SJCRH30 (cell line): Measurements from ENCODE around the gene HDGFL2. TPM values are rescaled to one million over a fixed set of nuclear protein-coding genes. Genes with fewer than 3 reads are reported as not detected.
A peak's percentile ranks its signal among the peaks of the same experiment; 100 is the strongest.
"Not testable (repeated sequence)": the region's sequence is repeated elsewhere in the genome, so short reads cannot be mapped to it uniquely, and the experiment has no call there.

Source experiments
- DNase-seq, 2 experiments: peaks; one replicate each; pipeline ENCODE4 v3.0.0-alpha.2; 2015 to 2020
- H3K27ac ChIP-seq: fragments of 250-450 bp; sonication (Bioruptor Pico); 2 replicates; pipeline ENCODE4 v1.5.1; 2020; ENCODE audit warnings: mild to moderate bottlenecking, moderate library complexity
- H3K27me3 ChIP-seq: fragments of 250-450 bp; sonication (Bioruptor Pico); 2 replicates; pipeline ENCODE4 v1.5.1; 2020; ENCODE audit warnings: mild to moderate bottlenecking, moderate library complexity
- H3K36me3 ChIP-seq: fragments of 250-450 bp; sonication (Bioruptor Pico); 2 replicates; pipeline ENCODE4 v1.5.1; 2020; ENCODE audit warnings: mild to moderate bottlenecking, moderate library complexity
- H3K4me1 ChIP-seq: fragments of 250-450 bp; sonication (Bioruptor Pico); 2 replicates; pipeline ENCODE4 v1.5.1; 2020; ENCODE audit warnings: mild to moderate bottlenecking, moderate library complexity
- H3K4me3 ChIP-seq: fragments of 250-450 bp; sonication (Bioruptor Pico); 2 replicates; pipeline ENCODE4 v1.5.1; 2020; ENCODE audit warnings: mild to moderate bottlenecking, moderate library complexity
- H3K9me3 ChIP-seq: fragments of 250-450 bp; sonication (Bioruptor Pico); replicated peaks from 2 replicates; pipeline ENCODE4 v1.5.1; 2020; ENCODE audit warnings: mild to moderate bottlenecking, moderate library complexity
- total RNA-seq: library from RNA; depleted of rRNA; stranded (reverse); fragments of >200 nt; shearing (Covaris generic); gene quantifications from 2 replicates; pipeline ENCODE4 v1.2.3, GENCODE V29; 2014

The HDGFL2 gene
- total RNA-seq, 1 experiment from 2014 or later, result 64.4 TPM

DNA sequence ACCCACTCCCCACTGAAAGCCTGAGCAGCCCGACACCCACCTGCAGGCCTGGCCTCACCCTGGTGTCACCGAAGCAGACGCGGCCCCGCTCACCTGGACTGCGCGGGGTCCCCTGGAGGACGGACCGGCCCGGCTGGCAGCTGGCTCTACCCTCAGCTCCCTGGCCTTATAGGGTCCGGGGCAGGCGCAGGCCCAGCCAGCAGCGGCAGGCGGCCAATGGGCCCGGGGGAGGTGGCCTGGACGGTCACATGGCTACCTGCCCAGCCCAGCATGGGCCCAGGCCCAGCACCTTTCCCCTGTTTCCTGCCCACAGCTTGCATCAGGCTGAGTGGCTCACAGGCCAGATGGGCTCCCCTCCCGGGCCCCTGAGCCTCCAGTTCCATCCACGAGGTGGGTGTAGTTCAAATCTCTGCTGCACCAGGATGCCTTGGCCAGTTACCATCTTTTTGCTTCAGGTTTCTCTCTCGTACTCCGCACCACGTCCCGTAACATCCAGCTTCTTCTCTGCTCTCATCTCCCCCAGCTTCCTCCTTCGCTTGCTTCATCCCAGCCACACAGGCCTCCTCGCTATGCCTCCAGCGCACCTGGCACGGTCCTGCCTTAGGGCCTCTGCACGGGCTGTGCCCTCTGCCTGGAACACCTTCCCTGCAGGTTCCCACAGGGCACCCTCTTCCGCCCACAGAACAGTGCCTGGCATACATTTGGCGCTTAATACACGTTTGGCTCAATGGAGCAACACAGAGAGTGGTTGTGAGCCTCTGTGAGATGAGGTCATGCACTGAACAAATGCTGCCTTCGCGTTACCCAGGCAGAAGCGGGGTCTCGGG lies 46.5 kb downstream of the HDGFL2 start, which contains the start of gene PLIN4:
Gene PLIN4, minus strand, starts transcription at position 142 of the 827 bp plus-strand sequence. CDS start 214 bp downstream, outside the sequence.
- no peak within 1 kb of the TSS for H3K4me3 ChIP-seq
- H3K4me1 ChIP-seq, result peaks cover 12% of the 10 kb centered on the region
- no peak for DNase-seq
- H3K36me3 ChIP-seq, result no peaks in the 10 kb centered on the region
- H3K27ac ChIP-seq, result no peak within 1 kb of the TSS
- no peaks in the 10 kb centered on the region for H3K9me3 ChIP-seq
- H3K27me3 ChIP-seq, result no peaks in the 10 kb centered on the region

DNA sequence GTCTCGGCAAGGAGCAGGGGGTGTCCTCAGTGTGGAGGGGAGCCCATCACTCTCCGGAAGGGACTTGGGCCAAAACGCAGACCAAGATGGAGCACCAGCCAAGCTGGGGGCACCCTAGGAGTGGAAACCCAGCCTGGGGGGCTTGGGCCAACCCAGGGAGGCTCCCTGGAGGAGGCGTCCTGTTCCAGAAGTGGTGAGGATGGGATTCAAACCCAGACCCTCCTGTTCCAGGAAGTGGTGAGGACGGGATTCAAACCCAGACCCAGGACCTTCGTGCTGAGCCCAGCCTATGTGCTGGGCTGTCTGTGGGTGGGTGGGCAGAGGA lies 47.0 kb downstream of the HDGFL2 start:
- H3K4me3 ChIP-seq, result no peak overlapping the region
- H3K4me1 ChIP-seq, result peaks cover 12% of the 10 kb centered on the region
- H3K9me3 ChIP-seq, result no peaks in the 10 kb centered on the region
- no peaks in the 10 kb centered on the region for H3K36me3 ChIP-seq
- no peaks in the 10 kb centered on the region for H3K27me3 ChIP-seq
- H3K27ac ChIP-seq, result no peak overlapping the region
- DNase-seq, result no peak

GRCh38 chr19:4519521-4520277 lies 47.6 kb downstream of the HDGFL2 start:
- no peak for DNase-seq
- Histone ChIP-seq H3K9me3 (no peaks in the 10 kb centered on the region), H3K4me3 (no peak overlapping the region), H3K27ac (no peak overlapping the region), H3K27me3 (no peaks in the 10 kb centered on the region), H3K36me3 (no peaks in the 10 kb centered on the region), H3K4me1 (peaks cover 12% of the 10 kb centered on the region)

- DNase-seq, result no peak
- Histone ChIP-seq H3K27ac (no peak overlapping the region), H3K4me3 (no peak overlapping the region), H3K27me3 (no peaks in the 10 kb centered on the region), H3K36me3 (no peaks in the 10 kb centered on the region), H3K4me1 (peaks cover 15% of the 10 kb centered on the region), H3K9me3 (no peaks in the 10 kb centered on the region)
These were observed 49.2 kb downstream of the HDGFL2 start for GRCh38 chr19:4521170-4521887.

GRCh38 chr19:4521888-4522242 lies 49.8 kb downstream of the HDGFL2 start:
- peaks cover 15% of the 10 kb centered on the region for H3K4me1 ChIP-seq
- no peaks in the 10 kb centered on the region for H3K9me3 ChIP-seq
- DNase-seq, result no peak
- H3K36me3 ChIP-seq, result no peaks in the 10 kb centered on the region
- no peaks in the 10 kb centered on the region for H3K27me3 ChIP-seq
- no peak overlapping the region for H3K4me3 ChIP-seq
- H3K27ac ChIP-seq, result no peak overlapping the region

DNA sequence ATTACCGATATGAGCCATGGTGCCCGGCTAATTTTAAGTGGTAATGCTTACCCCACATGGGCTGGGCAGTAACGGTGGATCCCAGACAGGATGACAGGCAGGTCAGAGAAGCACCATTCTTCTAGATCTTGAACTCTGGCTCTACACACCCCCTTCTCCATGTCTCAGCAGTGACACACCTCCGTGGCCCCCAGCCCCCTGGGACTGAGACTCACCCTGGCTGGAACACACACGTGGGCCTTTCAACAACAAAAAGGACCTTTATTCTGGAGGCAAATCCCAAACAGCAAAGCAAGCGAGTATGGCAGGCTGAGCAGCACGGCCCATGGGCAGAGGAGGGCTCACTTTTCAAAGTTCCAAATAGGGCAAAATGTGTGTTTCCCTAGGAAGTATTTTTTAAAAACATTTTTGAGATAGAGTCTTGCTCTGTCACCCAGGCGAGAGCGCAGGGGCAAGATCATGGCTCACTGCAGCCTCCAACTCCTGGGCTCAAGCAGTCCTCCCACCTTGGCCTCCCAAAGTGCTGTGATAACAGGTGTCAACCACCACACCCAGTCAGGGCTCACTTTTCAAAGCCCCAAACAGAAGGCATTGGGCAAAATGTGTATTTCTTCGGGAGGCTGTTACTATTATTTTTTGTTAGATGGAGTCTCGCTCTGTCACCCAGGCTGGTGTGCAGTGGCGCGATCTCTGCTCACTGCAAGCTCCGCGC lies 50.4 kb downstream of the HDGFL2 start:
- DNase-seq, result no peak
- Histone ChIP-seq H3K27ac (no peak overlapping the region), H3K27me3 (no peaks in the 10 kb centered on the region), H3K4me3 (no peak overlapping the region), H3K4me1 (peaks cover 9% of the 10 kb centered on the region; the same call in 1 of the 2 replicates), H3K36me3 (no peaks in the 10 kb centered on the region), H3K9me3 (no peaks in the 10 kb centered on the region)

DNA sequence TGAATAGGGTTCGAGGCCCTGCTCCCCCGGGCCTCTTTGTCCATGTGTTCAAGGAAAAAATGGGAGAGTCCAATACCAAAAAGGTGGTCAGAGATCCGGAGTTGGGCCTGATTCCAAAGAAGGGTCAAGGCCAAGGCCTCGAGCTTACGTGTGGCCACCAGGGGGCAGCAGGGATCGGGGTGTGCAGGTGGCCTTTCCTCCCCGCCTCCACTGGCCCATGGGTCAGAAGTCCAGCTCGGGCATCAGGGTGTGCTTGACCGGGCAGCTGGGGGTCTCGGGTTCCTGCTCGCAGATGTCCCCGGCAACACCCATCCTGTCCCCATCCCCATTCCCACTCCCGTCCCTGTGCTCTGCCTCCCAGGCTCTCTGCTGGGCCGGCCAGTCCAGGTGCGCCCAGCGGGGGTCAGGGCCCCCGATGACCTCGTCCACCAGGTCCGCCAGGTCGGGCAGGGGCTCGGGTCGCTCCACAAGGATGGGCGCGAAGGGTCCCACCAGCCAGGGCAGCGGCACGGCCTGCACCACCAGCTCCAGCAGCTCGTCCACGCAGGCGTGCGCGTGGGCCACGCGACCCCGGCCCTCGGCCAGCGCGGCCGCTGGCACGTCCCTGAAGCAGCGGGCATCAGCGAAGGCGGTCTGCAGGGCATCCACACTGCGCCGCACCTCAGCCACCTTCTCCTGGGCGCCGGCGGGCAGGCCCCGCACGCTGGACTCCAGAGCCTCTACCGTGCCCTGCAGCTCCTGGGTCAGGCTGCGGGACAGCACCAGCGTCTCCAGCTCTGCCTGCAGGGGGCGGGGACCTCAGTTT lies 51.4 kb downstream of the HDGFL2 start:
- DNase-seq, result peak; percentile 53 to 63
- H3K4me1 ChIP-seq, result peaks cover 8% of the 10 kb centered on the region; the same call in 1 of the 2 replicates
- H3K27ac ChIP-seq, result no peak overlapping the region
- H3K4me3 ChIP-seq, result no peak overlapping the region
- H3K9me3 ChIP-seq, result no peaks in the 10 kb centered on the region
- no peaks in the 10 kb centered on the region for H3K36me3 ChIP-seq
- 0 out of 2 replicates have a peak, but pooled peaks cover 2% of the 10 kb centered on the region for H3K27me3 ChIP-seq

- peaks cover 8% of the 10 kb centered on the region; the same call in 1 of the 2 replicates for H3K4me1 ChIP-seq
- DNase-seq, result peak; percentile 73 to 82
- no peaks in the 10 kb centered on the region for H3K36me3 ChIP-seq
- no peak overlapping the region for H3K4me3 ChIP-seq
- 0 out of 2 replicates have a peak, but pooled peaks cover 5% of the 10 kb centered on the region for H3K27me3 ChIP-seq
- H3K9me3 ChIP-seq, result no peaks in the 10 kb centered on the region
- H3K27ac ChIP-seq, result no peak overlapping the region
These were observed 52.9 kb downstream of the HDGFL2 start for GRCh38 chr19:4524808-4525562.

GRCh38 chr19:4525563-4526002 lies 53.5 kb downstream of the HDGFL2 start:
- no peaks in the 10 kb centered on the region for H3K36me3 ChIP-seq
- H3K9me3 ChIP-seq, result no peaks in the 10 kb centered on the region
- no peak for DNase-seq
- no peak overlapping the region for H3K4me3 ChIP-seq
- H3K27me3 ChIP-seq, result 0 out of 2 replicates have a peak, but pooled peaks cover 5% of the 10 kb centered on the region
- no peak overlapping the region for H3K27ac ChIP-seq
- peaks cover 8% of the 10 kb centered on the region; the same call in 1 of the 2 replicates for H3K4me1 ChIP-seq

GRCh38 chr19:4527377-4527776 lies 55.3 kb downstream of the HDGFL2 start:
- H3K27ac ChIP-seq, H3K36me3 ChIP-seq, H3K4me3 ChIP-seq, H3K9me3 ChIP-seq, H3K27me3 ChIP-seq, DNase-seq, H3K4me1 ChIP-seq: not testable (repeated sequence)

DNA sequence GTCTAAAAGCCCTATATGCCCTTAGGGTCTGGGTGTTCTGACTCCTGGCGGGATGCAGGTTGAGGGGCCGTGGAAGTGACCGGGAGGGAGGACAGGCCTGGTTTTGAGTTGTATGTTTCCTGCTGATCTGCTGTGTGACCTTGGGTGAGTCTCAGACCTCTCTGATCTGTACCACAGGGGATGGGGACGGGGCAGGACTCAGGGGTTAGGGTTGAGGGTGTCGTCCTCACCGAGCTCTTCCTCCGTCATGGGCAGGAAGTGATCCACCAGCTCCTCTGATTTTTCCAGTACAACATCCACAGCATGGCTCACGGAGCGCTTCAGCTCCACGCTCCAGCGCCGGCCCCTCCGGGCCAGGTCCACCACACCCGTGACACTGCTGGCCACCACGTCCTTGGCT lies 56.7 kb downstream of the HDGFL2 start:
- Histone ChIP-seq H3K4me1 (0 out of 2 replicates have a peak, but pooled peaks cover 3% of the 10 kb centered on the region), H3K36me3 (no peaks in the 10 kb centered on the region)
- no peak for DNase-seq

GRCh38 chr19:4529924-4530522 lies 57.9 kb downstream of the HDGFL2 start:
- Histone ChIP-seq H3K27ac (no peak overlapping the region), H3K27me3 (0 out of 2 replicates have a peak, but pooled peaks cover 9% of the 10 kb centered on the region), H3K4me1 (peaks cover 3% of the 10 kb centered on the region; the same call in 1 of the 2 replicates), H3K4me3 (no peak overlapping the region), H3K36me3 (no peaks in the 10 kb centered on the region), H3K9me3 (no peaks in the 10 kb centered on the region)
- no peak for DNase-seq

More for the DNA sequence above, 56.7 kb downstream of the HDGFL2 start:
- Histone ChIP-seq H3K9me3 (no peaks in the 10 kb centered on the region), H3K4me3 (no peak overlapping the region), H3K27me3 (0 out of 2 replicates have a peak, but pooled peaks cover 9% of the 10 kb centered on the region), H3K27ac (no peak overlapping the region)
